Measurements from ENCODE around the gene PARP9.

PARP9 gene

DNA sequence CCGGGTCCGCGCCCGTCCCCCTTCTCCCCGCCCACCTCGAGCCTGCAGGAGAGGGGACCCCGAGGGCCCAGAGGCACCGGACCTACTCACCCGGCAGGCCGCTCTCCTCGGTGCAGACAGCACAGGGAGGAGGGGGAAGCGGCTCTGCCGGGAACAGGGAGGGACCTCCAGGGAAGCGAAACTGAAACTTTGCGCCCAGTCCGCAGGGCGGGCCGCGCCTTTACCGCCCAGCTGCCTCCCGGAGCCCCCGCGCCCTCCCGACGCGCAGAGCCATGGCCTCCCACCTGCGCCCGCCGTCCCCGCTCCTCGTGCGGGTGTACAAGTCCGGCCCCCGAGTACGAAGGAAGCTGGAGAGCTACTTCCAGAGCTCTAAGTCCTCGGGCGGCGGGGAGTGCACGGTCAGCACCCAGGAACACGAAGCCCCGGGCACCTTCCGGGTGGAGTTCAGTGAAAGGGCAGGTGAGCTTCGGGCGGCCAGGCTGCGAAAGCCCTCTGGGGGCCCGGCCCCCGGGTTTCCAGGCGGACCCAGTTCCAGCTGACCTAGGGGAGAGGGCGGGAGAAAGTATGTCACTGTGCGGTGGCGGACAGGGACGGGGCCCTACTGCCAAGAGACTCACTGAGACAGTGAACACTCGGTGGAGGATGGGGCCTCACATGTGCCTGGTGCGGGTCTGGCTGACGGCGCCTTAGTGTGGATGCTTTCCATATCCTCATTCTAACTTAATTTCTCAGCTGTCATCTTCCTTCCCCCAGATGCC, at the start of gene PARP9, which contains the start of gene DTX3L:
Gene PARP9, minus strand, starts transcription at position 146 of the 758 bp plus-strand sequence. CDS start 4,680 bp downstream, outside the sequence.
Gene DTX3L, plus strand, starts transcription at position 184 of the 758 bp plus-strand sequence. Its CDS starts 89 bp downstream, at position 273.
- in situ Hi-C loops (cut with MboI; ENCODE audit: low sequenced_read_pairs): loop anchor here (10.0 kb wide), 1 partner anchor 110 kb away; no protein-coding TSS in a partner anchor

DNA sequence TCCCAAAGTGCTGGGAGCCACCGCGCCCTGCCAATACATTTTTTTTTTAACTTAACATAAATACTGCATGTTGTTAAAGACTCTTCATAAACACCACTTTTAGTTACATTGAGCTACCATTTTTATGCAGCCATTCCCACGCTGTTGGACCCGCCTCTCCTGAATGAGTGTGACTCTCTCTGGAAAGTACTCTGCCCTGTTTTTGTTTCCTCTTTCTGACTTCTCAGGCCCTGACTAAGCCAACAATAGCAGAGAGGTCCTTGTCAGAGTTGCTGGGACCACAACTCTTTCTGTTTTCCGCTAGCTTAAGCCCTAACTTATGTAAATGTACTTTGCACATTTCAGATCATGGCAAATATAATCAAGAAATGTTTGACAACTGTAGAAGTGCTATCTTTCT, 48.6 kb upstream of the PARP9 start:
- in situ Hi-C loops (cut with MboI; ENCODE audit: low sequenced_read_pairs): no loop called here

DNA sequence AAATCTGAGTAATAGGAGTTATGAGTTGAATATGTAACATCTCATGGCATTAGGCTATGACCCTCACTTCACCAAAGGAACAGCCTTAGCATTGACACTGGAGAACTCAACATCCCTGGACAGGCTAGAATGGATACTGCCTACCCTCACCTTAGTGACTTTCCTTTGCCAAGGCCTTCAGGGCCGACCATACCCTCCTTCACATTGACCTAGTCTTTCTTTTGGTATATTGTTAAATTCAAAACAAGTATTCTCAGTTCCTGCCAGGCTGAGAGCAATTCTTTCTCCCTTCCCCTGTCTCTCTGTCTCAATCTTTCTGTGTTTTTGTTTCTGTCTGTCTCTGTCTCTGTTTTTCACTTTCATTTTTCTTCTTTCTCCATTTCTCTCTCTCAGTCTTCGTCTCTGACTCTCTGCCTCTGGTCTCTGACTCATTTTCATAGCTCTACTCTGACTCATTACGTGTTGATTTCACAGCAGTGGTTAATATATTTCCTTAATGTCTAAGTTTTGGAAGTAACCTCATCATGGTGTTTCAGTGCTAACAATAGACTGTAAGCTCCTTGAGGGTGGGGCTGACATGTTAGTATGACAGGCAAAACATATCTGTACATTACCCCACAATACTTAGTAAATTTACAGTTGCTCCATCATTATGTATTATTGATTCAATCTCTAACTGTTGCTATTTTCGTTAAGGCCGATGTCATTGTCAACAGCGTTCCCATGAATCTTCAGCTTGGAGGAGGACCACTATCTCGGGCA, 45.9 kb upstream of the PARP9 start:
- in situ Hi-C loops (cut with MboI; ENCODE audit: low sequenced_read_pairs): no loop called here

DNA sequence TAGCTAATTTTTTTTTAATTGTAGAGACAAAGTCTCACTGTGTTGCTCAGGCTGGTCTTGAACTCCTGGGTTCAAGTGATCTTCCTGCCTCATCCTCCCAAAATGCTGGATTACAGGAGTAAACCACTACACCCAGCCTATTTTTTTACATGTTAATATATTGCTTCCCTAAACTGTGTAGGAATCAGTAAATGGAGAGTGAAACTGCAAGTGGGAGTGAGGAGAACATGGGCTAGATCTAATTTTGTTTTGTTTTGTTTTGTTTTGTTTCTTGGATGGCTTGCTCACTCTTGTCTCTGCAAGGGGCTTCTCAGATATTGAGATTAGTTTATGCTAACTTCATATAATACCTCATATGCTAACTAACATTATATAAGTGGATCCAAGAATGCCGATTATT, 44.8 kb upstream of the PARP9 start:
- in situ Hi-C loops (cut with MboI; ENCODE audit: low sequenced_read_pairs): no loop called here

DNA sequence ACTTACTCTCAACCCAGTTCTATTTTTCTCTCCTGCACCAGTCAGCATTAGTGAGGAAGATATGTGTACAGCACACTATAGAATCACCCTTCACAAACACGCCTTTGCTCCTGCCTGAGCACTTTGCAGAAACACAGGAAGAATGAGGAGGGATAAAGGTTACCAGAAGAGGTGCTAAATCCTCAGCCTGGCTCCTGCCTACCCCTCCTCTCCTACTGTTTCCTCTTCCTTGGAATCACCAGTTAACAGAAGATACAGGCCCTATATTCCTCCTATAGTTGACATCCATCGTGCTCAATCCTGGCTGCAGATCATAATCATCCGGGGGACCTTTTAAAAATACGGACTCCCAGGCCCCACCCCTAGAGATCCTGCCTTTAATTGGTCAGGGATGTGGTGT, 42.2 kb upstream of the PARP9 start:
- in situ Hi-C loops (cut with MboI; ENCODE audit: low sequenced_read_pairs): no loop called here

DNA sequence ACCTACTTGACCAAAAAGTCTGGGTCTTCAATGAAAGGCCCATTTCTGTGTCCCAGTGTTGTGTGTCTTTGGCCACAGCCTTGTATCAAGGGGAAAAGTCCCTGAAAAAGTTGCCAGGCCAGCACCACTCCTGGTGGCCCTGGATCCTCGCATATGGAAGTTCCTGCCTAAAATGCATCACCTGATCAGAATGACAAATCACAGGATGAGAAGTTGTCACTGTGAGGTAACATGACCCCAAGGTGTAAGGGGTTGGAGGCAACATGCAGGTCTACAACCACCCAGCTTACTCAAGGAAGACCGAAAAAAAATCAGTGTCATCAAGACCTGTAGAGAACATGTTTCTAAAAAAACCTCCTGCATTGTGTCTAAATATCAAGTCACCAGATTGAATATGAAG, 39.0 kb upstream of the PARP9 start:
- in situ Hi-C loops (cut with MboI; ENCODE audit: low sequenced_read_pairs): no loop called here

DNA sequence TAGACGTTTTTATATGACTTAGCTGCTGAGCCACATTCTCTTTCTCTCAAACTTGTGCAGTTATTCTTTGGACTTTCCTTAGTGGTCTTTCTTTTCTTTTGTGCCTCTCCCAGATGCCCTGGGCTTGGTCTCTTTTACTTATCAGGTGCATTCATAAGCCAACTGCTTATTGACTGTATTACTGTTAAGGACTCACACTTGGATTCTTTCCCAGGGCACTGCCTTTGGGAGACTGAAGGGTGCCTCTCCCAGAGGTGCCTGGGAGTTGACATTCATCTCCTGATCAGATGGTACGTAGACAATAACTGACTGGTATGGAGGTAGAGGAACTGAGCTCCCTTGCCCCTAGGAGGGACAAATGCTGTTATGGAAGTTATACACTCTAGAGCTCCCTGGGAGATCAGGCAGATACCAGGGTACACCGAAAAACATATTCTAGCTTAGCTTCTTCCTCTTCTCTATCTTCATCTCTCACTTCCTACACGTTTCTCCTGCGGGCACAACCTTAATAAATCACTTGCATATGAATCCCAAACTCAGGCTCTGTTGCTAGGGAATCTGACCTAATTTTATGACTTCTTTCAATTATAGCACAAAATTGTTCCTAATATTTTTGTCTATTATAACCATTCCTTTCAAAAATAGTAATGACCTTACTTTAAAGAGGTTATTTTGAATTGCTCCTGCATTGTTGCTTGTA, 38.1 kb upstream of the PARP9 start:
- in situ Hi-C loops (cut with MboI; ENCODE audit: low sequenced_read_pairs): no loop called here

DNA sequence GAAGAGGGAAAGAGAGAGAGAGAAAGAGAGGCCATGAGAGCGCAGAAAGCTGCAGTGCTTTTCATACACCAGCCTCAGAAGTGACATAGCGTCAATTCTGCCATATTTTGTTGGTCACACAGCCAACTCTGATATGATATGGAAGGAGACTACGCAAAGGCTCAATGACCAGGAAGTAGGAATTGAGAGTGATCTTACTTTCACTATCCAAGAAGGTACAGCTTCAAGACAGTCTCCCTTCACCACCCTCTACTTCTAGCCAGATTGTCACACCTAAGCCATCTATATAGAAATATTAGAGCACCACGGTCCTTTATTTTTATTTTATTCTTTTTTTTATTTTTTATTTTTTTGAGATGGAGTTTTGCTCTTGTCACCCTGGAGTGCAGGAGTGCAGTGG, 34.5 kb upstream of the PARP9 start:
- in situ Hi-C loops (cut with MboI; ENCODE audit: low sequenced_read_pairs): no loop called here

DNA sequence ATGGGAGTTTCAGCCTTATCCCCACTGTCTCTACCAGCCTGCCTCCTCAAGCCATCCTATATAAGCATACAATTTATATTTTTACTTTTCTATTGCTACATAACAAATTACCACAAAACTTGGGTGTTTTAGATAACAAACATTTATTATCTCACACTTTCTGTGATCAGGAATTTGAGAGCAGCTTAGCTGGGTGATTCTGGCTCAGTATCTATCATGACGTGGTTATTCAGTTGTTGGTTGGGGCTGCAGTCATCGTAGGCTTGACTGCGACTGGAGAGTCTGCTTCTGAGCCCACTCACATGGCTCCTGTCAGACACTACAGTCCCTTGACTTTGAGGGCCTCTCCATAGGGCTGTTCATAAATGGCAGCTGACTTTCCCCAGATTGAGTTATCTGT, 34.1 kb upstream of the PARP9 start:
- in situ Hi-C loops (cut with MboI; ENCODE audit: low sequenced_read_pairs): no loop called here

DNA sequence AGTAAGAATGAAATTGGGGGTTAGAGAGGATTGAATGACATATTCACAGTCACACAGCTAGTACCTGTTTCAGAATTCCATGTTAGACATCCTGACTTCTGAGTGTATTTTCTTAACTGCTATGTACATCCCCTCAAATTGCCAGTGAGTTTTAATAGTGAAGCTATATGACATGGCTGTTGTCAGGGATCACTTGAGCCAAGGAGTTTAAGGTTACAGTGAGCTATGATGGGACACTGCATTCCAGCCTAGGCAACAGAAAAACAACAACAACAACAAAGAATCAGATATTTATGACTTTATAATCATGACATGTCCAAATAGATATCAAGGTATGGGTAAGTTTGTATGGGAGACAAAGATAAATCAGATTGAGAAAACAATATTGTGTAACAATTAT, 29.9 kb upstream of the PARP9 start:
- in situ Hi-C loops (cut with MboI; ENCODE audit: low sequenced_read_pairs): no loop called here

DNA sequence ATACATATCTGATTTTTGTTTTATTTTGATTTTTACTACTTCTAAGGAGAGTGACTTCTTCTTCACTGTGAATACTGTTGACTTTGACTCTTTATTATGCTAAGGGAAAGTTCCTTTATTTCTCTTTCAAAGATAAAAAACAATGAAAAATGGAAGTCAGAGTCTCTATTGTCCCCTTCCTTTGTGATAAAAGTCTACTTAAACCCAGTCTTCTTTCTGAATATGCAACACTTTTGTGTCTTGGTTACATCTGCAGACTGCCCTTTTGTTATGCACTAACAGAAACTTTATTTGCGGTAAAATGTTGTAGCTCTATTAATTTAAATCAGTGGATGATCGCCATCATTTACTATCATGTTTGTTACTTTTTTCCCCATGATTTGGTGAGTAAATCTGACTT, 26.5 kb upstream of the PARP9 start:
- in situ Hi-C loops (cut with MboI; ENCODE audit: low sequenced_read_pairs): no loop called here

DNA sequence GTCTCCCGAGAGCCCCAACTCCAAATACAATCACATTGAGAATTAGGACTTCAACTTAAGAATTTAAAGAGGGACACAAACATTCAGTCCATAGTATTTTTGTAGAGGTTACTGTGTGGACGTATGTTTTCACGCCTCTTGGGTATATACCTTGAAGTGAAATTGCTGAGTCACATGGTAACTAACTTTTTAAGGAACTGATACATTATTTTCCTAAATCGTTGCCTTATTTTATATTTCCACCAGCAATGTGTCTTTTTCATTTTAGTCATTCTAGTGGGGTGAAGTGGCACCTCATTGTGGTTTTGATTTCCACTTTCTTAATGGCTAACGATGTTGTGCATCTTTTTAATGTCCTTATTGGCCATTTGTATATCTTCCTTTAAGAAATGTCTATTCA, 25.2 kb upstream of the PARP9 start:
- in situ Hi-C loops (cut with MboI; ENCODE audit: low sequenced_read_pairs): no loop called here

DNA sequence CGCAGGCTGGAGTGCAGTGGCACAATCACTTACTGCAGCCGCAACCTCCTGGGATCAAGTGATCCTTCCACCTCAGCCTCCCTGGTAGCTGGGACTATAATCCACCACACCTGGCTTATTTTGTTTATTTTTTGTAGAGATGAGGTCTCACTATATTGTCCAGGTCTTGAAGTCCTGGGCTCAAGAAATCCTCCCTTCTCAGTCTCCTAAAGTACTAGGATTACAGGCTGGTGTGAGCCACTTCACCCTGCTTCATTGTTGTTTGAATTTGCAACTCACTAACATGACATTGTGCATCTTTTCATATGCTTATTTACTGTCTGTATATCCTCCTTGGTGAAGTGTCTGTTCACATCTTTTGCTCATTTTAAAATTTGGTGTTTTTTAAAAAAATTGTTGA, 23.5 kb upstream of the PARP9 start:
- in situ Hi-C loops (cut with MboI; ENCODE audit: low sequenced_read_pairs): no loop called here

DNA sequence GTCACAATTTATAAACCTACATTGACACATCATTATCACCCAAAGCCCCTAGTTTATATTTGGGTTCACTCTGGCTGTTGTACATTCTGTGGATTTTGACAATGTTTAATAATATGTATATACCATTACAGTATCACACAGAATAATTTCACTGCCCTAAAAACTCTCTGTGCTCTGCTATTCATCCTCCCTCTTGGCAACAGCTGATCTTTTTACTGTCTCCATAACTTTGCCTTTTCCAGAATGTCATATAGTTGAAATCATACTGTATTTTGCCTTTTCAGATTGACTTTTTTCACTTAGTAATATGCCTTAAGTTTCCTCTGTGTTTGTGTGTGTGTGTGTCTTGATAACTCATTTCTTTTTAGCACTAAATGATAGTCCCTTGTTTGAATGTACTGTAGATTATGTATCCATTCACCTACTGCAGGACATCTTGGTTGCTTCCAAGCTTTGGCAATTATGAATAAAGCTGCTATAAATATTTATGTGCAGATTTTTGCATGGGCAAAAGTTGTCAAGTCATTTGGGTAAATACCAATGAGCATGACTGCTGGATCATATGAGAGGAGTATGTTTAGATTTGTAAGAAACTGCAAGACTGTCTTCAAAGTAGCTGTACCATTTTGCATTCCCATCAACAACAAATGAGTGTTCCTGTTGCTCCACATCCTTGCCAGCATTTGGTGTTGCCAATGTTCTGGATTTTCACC, 22.8 kb upstream of the PARP9 start:
- in situ Hi-C loops (cut with MboI; ENCODE audit: low sequenced_read_pairs): no loop called here

DNA sequence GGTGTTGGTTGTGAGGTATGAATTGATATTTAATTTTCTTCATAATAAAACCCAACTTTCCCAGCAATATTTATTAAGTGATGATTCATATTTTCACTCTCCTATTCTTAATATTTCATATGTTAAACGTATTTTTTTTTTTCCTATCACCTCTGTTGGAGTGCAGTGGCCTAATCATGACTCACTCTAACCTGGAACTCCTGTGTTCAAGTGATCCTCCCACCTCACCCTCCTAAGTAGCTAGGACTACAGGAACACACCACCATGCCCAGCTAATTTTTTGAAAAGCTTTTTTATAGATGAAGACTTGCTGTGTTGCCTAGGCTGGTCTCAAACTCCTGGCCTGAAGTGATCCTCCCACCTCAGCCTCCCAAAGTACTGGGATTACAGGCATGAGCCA, 22.0 kb upstream of the PARP9 start:
- in situ Hi-C loops (cut with MboI; ENCODE audit: low sequenced_read_pairs): no loop called here

DNA sequence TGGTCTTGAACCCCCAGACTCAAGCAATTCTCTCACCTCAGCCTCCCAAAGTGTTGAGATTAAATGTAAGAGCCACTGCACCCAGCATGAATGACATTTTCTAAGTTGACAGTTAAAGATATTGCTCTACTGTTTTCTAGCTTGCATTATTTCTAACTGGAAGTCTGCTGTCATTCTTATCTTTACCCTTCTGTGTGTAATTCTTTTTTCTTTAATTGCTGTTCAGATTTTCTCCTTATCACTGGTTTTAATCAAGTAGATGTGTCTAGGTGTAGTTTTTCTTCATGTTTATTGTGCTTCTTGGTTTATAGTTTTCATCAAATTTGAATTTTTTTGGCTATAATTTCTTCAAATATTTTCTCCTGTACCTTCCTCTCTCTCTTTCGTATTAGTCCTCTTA, 18.3 kb upstream of the PARP9 start:
- in situ Hi-C loops (cut with MboI; ENCODE audit: low sequenced_read_pairs): no loop called here

DNA sequence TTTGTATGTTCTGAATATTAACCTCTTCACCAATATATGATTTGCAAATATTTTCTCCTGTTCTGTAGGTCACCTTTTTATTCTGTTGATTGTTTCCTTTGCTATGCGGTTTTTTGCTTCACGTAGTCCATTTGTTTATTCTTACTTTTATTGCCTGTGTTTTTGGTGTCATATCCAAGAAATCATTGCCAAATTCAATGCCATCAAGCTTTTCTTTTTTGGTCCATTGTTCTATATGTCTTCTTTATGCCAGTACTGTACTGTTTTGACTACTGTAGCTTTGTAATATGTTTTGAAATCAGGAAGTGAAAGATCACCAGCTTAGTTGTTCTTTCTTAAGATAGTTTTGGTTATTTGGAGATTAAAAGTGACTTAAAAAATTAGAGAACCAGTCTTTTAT, 17.5 kb upstream of the PARP9 start:
- in situ Hi-C loops (cut with MboI; ENCODE audit: low sequenced_read_pairs): no loop called here

DNA sequence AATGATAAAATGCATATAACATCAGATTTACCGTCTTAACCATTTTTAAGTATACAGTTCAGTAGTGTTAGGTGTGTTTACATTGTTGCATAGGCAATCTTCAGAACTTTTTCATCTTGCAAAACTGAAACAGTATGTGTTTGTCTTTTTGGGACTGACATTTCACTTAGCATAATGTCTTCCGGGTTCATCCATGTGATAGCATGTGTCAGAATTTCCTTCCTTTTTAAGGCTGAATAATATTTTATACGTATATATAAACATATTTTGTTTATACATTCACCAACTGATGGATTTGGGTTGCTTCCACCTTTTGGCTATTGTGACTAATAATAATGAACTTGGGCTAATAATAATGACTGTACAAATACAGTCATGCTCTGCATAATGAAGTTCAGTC, 16.4 kb upstream of the PARP9 start:
- in situ Hi-C loops (cut with MboI; ENCODE audit: low sequenced_read_pairs): no loop called here

DNA sequence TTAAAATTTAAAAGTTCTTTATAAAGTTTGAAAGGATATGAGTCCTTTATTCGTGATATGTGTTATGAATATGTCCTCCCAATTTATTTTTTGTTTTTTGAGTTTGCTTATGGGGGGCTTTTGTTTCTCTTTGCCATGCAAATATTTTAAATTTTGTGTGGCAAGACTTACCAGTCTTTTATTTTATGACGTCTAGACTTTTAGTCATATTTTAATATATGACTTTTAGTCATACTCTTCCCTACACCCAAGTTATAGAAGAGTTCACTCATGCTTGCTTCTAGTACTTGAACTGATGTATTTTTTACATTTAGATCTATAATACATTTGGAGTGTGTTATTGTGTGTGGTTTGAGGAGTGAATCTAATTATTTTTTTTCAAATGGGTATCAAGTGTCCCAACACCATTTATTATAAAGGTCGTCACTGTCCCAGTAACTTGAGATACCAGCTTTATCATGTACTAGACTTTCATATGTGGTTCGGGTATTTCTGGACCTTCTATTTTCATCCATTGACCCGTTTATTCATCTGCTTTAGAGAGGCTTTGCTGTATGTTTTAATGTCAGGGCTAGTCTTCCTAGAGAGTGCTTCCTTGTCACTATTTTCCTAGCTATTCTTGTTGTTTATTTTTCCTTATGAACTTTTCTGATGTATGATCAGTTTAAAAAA, 14.1 kb upstream of the PARP9 start:
- in situ Hi-C loops (cut with MboI; ENCODE audit: low sequenced_read_pairs): no loop called here

DNA sequence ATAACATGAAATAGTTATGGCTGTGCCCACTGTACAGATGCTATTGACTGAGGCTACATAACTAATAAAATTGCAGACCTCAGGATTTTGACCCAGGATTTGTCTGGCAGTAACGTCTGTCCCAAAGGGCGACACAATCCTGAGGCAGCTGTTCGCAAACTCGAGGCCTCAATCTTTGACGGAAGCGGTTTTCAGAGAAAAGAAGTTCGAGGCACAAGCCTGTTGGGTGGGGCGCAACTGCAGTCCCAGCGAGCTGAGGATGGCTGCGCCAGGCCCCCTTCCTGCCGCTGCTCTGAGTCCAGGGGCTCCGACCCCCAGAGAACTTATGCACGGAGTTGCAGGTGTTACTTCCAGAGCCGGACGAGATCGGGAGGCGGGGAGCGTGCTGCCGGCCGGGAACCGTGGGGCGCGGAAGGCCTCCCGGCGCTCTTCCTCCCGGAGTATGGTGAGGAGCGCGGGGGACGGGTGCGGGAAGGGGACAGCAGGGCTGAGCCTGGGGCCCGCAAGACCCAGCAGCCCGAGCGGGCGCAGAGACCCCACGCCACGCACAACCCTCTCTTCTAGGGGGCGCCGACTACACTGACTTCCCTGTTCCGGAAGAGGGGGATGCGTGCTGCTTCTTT, 13.4 kb upstream of the PARP9 start, which contains the start of gene PARP15:
Gene PARP15, plus strand, starts transcription at position 242 of the 623 bp plus-strand sequence. Its CDS starts 18 bp downstream, at position 260.
- in situ Hi-C loops (cut with MboI; ENCODE audit: low sequenced_read_pairs): no loop called here

Measured in HL-60/S4 treated with phorbol 12-myristate 13-acetate at 8.2 ng/mL for 4 days and 3 days (cell line).